GM12875 (cell line): ENCODE data around the gene GATAD2B.

Source experiments
- H3K4me3 ChIP-seq: one replicate; pipeline ENCODE4 v1.5.1; 2011; ENCODE audit warnings: low read depth, low read length, control low read depth
- CTCF ChIP-seq: IDR thresholded peaks from 2 replicates; pipeline ENCODE4 v1.5.1; 2011; ENCODE audit warnings: low read depth, mild to moderate bottlenecking, control low read depth, inconsistent platforms, low read length, moderate library complexity, borderline replicate concordance; ENCODE audit not compliant: insufficient read depth

The GATAD2B gene

GRCh38 chr1:153832293-153832692 lies 90.5 kb downstream of the GATAD2B start:
- TF ChIP-seq CTCF = no peak
- no peak overlapping the region for H3K4me3 ChIP-seq

DNA sequence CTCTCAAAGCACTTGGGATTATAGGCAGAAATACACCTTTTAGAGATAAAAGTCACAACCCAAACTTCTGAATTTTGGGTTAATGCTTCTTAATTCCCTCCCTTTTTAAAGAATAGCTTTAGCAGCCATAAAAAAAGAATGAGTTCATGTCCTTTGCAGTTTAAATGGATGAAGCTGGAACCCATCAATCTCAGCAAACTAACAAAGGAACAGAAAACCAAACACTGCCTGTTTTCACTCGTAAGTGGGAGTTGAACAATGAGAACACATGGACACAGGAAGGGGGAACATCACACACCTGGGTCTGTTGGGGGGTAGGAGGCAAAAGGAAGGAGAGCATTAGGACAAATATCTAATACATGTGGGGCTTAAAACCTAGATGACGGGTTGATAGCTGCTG lies 91.7 kb downstream of the GATAD2B start:
- no peak overlapping the region for H3K4me3 ChIP-seq

DNA sequence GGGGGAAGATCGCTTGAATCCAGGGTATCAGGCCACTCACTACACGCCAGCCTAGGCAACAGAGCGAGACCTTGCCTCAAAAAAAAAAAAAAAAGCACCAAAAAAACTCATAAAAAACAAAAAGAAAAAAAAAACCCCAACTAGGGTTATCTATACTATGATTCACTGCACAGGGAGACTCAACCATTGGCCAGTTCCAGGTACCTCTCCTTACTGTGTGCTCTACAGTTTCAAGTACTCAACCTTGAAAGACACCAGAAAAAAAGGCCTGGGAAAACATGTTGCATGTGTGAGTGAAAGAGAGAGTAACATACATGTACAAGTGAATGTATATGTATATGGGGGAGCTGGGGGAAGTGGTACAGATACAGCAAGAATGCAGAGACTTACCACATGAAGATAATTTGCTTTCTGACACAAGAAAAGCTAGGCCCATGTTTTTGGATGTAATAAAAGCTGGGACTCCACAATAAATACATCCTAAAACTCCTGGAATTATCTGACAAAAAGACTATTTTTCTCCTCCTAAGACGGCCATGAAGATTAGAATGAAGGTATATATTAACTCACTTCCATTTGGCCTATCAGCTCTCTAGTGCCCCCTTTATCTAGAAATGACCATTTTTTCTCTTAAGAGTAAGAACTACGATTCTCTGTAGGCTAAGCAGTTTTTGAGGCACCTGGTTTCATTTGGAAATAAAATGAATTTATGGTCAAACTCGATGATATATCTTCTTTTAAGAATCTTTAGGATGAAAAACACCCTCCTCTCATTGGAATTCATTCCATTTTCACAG lies 95.4 kb downstream of the GATAD2B start:
- TF ChIP-seq CTCF = no peak
- H3K4me3 ChIP-seq = no peak overlapping the region

More for the DNA sequence above, 91.7 kb downstream of the GATAD2B start:
- no peak for TF ChIP-seq CTCF

GRCh38 chr1:153818876-153819275 lies 103.9 kb downstream of the GATAD2B start:
- TF ChIP-seq CTCF = no peak

GRCh38 chr1:153816283-153816889 lies 106.4 kb downstream of the GATAD2B start:
- no peak overlapping the region for H3K4me3 ChIP-seq
- TF ChIP-seq CTCF = no peak

More at GRCh38 chr1:153818876-153819275, 103.9 kb downstream of the GATAD2B start:
- H3K4me3 ChIP-seq = no peak overlapping the region

- H3K4me3 ChIP-seq = no peak overlapping the region
- TF ChIP-seq CTCF = no peak
Measured at GRCh38 chr1:153805886-153806719, 116.7 kb downstream of the GATAD2B start.
